ENCODE measurements around the gene KCNJ4. TPM values are rescaled to one million over a fixed set of nuclear protein-coding genes. Genes with fewer than 3 reads are reported as not detected.
"Not testable (repeated sequence)": the region's sequence is repeated elsewhere in the genome, so short reads cannot be mapped to it uniquely, and the experiment has no call there.

The KCNJ4 gene
- total RNA-seq, 2 experiments from 2014 or later = not detected

DNA sequence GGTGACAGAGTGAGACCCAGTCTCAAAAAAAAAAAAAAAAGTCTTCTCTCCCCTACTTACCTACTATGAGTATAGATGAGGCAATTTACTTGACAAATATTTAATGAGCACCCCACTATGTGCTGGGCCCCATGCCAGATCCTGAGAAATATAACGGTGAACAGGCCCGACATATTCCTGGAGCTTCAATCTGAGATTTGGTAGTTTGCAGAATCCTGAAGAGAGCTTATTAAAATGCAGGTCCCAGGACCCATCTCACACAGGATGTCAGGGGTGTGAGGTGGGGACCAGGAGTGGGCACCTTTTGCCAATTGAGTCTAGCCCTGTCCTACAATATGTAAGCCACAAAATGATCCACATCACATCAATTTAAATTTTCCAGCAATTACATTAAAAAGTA is 44.0 kb downstream of the KCNJ4 start:
- ChIA-PET CTCF (ENCODE audit: unreplicated experiment) (no interaction called here), POLR2A (interaction anchor here (0.6 kb wide), 1 partner anchor 376 kb away, joined by 4 read pairs; no protein-coding TSS in a partner anchor)
- no peak for TF ChIP-seq EZH2phosphoT487 (IDR thresholded peaks at IDR 0.05; ENCODE audit: borderline replicate concordance, low read depth, low read length)
- TF ChIP-seq, protein P1, sequence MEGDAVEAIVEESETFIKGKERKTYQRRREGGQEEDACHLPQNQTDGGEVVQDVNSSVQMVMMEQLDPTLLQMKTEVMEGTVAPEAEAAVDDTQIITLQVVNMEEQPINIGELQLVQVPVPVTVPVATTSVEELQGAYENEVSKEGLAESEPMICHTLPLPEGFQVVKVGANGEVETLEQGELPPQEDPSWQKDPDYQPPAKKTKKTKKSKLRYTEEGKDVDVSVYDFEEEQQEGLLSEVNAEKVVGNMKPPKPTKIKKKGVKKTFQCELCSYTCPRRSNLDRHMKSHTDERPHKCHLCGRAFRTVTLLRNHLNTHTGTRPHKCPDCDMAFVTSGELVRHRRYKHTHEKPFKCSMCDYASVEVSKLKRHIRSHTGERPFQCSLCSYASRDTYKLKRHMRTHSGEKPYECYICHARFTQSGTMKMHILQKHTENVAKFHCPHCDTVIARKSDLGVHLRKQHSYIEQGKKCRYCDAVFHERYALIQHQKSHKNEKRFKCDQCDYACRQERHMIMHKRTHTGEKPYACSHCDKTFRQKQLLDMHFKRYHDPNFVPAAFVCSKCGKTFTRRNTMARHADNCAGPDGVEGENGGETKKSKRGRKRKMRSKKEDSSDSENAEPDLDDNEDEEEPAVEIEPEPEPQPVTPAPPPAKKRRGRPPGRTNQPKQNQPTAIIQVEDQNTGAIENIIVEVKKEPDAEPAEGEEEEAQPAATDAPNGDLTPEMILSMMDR (conservative IDR thresholded peaks at IDR 0.05; ENCODE audit: low read length) = no peak
- no TSS peak for BruUV-seq (replicated peaks)
- H3K27ac ChIP-seq (ENCODE audit: low read depth, low read length, poor library complexity, severe bottlenecking) = no peak overlapping the region
- no peak overlapping the region for H2AFZ ChIP-seq (ENCODE audit: low read length)
- no peaks in the 10 kb centered on the region for H3K9me3 ChIP-seq (ENCODE audit: low read length)
- H4K20me1 ChIP-seq (ENCODE audit: insufficient read depth, low read length) = no peaks in the 10 kb centered on the region
- DNase-seq (ENCODE audit: low spot score) = no peak
- no peaks in the 10 kb centered on the region for H3K4me1 ChIP-seq (ENCODE audit: insufficient read depth, low read length, poor library complexity, severe bottlenecking)
- intact Hi-C loops (cut with micrococcal nuclease; ENCODE audit: unreplicated experiment) = no loop called here
- no peaks in the 10 kb centered on the region for H3K9me2 ChIP-seq (ENCODE audit: insufficient read depth, low read length)
- H3K4me2 ChIP-seq (ENCODE audit: low read length) = no peak overlapping the region
- no peak overlapping the region for H3K4me3 ChIP-seq (ENCODE audit: low read depth, low read length, poor library complexity, severe bottlenecking)
- H3K79me2 ChIP-seq (ENCODE audit: insufficient read depth, low read depth, low read length) = no peaks in the 10 kb centered on the region
- no peaks in the 10 kb centered on the region for H3K36me3 ChIP-seq (ENCODE audit: insufficient read depth, low read length)

DNA sequence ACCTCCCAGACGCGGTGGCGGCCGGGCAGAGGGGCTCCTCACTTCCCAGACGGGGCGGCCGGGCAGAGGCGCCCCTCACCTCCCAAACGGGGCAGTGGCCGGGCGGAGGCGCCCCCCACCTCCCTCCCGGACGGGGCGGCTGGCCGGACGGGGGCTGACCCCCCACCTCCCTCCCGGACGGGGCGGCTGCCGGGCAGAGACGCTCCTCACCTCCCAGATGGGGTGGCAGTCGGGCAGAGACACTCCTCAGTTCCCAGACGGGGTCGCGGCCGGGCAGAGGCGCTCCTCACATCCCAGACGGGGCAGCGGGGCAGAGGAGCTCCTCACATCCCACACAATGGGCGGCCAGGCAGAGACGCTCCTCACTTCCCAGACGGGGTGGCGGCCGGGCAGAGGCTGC is 45.1 kb downstream of the KCNJ4 start:
- H4K20me1 ChIP-seq (ENCODE audit: insufficient read depth, low read length); H3K36me3 ChIP-seq (ENCODE audit: insufficient read depth, low read length); DNase-seq (ENCODE audit: low spot score); BruUV-seq (replicated peaks); H3K4me3 ChIP-seq (ENCODE audit: low read depth, low read length, poor library complexity, severe bottlenecking); POLR2A ChIA-PET; H3K79me2 ChIP-seq (ENCODE audit: insufficient read depth, low read depth, low read length); H3K4me1 ChIP-seq (ENCODE audit: insufficient read depth, low read length, poor library complexity, severe bottlenecking); intact Hi-C loops (cut with micrococcal nuclease; ENCODE audit: unreplicated experiment); CTCF ChIA-PET (ENCODE audit: unreplicated experiment); H3K9me3 ChIP-seq (ENCODE audit: low read length); H3K27ac ChIP-seq (ENCODE audit: low read depth, low read length, poor library complexity, severe bottlenecking); H2AFZ ChIP-seq (ENCODE audit: low read length); H3K9me2 ChIP-seq (ENCODE audit: insufficient read depth, low read length); H3K4me2 ChIP-seq (ENCODE audit: low read length): not testable (repeated sequence)

GRCh38 chr22:38406617-38407016 is 48.4 kb downstream of the KCNJ4 start:
- Histone ChIP-seq H3K79me2 (ENCODE audit: insufficient read depth, low read depth, low read length) (no peaks in the 10 kb centered on the region), H3K9me2 (ENCODE audit: insufficient read depth, low read length) (no peaks in the 10 kb centered on the region), H3K4me1 (ENCODE audit: insufficient read depth, low read length, poor library complexity, severe bottlenecking) (peaks cover 7% of the 10 kb centered on the region), H3K27ac (ENCODE audit: low read depth, low read length, poor library complexity, severe bottlenecking) (no peak overlapping the region), H3K36me3 (ENCODE audit: insufficient read depth, low read length) (no peaks in the 10 kb centered on the region), H3K4me2 (ENCODE audit: low read length) (no peak overlapping the region), H4K20me1 (ENCODE audit: insufficient read depth, low read length) (no peaks in the 10 kb centered on the region), H3K4me3 (ENCODE audit: low read depth, low read length, poor library complexity, severe bottlenecking) (no peak overlapping the region), H2AFZ (ENCODE audit: low read length) (no peak overlapping the region), H3K9me3 (ENCODE audit: low read length) (no peaks in the 10 kb centered on the region)
- no peak for TF ChIP-seq EZH2phosphoT487 (IDR thresholded peaks at IDR 0.05; ENCODE audit: borderline replicate concordance, low read depth, low read length)
- TF ChIP-seq, protein P1 (conservative IDR thresholded peaks at IDR 0.05; ENCODE audit: low read length) = no peak
- ChIA-PET POLR2A (interaction anchor here (0.6 kb wide), 1 partner anchor 94 kb away, joined by 5 read pairs; no protein-coding TSS in a partner anchor), CTCF (ENCODE audit: unreplicated experiment) (no interaction called here)
- intact Hi-C loops (cut with micrococcal nuclease; ENCODE audit: unreplicated experiment) = no loop called here
- no peak for DNase-seq (ENCODE audit: low spot score)
- BruUV-seq (replicated peaks) = no TSS peak

Measured in OCI-LY7 (cell line).